DND-41 (cell line): ENCODE data around the gene DRD1.

Source experiments
- ATAC-seq: fragments of 200-7000 bp; cut with Tn5 transposase; 3 replicates; pipeline ENCODE4 v1.9.1; 2021; ENCODE audit warnings: low read depth; ENCODE audit not compliant: insufficient read depth
- DNase-seq: peaks from one replicate; pipeline ENCODE4 v3.0.0-alpha.2; 2020
- H2AFZ ChIP-seq: 2 replicates; pipeline ENCODE4 v1.6.0; 2012; ENCODE audit warnings: low read depth, low read length
- H3K27ac ChIP-seq: 2 replicates; pipeline ENCODE4 v1.5.1; 2012; ENCODE audit warnings: low read length, inconsistent platforms
- H3K27me3 ChIP-seq: fragments of 200-600 bp; sonication (generic); 2 replicates; pipeline ENCODE4 v1.6.0; 2012; ENCODE audit warnings: low read length, mild to moderate bottlenecking, inconsistent platforms; ENCODE audit not compliant: insufficient read depth, poor library complexity
- H3K36me3 ChIP-seq: 2 replicates; pipeline ENCODE4 v1.5.1; 2012; ENCODE audit warnings: low read length, inconsistent platforms; ENCODE audit not compliant: insufficient read depth
- H3K4me1 ChIP-seq: 2 replicates; pipeline ENCODE4 v1.5.1; 2012; ENCODE audit warnings: mild to moderate bottlenecking, low read length; ENCODE audit not compliant: insufficient read depth
- H3K4me2 ChIP-seq: 2 replicates; pipeline ENCODE4 v1.6.0; 2012; ENCODE audit warnings: mild to moderate bottlenecking, moderate library complexity, low read length, inconsistent platforms; ENCODE audit not compliant: insufficient read depth
- H3K4me3 ChIP-seq, 2 experiments: fragments of 200-600 bp in 1 of 2; shearing (Covaris generic) in 1 of 2; 2 replicates each; pipeline ENCODE4 v1.5.1; 2012 to 2016; ENCODE audit warnings: inconsistent platforms in 2 of 2, low read length in 2 of 2, mild to moderate bottlenecking in 2 of 2, low read depth in 1 of 2, moderate library complexity in 1 of 2
- H3K79me2 ChIP-seq: 2 replicates; pipeline ENCODE4 v1.6.0; 2012; ENCODE audit warnings: low read length, inconsistent platforms; ENCODE audit not compliant: insufficient read depth
- H3K9ac ChIP-seq: 2 replicates; pipeline ENCODE4 v1.6.0; 2012; ENCODE audit warnings: low read depth, mild to moderate bottlenecking, inconsistent platforms, low read length, moderate library complexity
- H3K9me3 ChIP-seq: 2 replicates; pipeline ENCODE4 v1.5.1; 2012; ENCODE audit warnings: low read length, moderate library complexity, mild to moderate bottlenecking, inconsistent platforms; ENCODE audit not compliant: insufficient read depth, severe bottlenecking
- H4K20me1 ChIP-seq: 2 replicates; pipeline ENCODE4 v1.6.0; 2012; ENCODE audit warnings: low read length; ENCODE audit not compliant: insufficient read depth
- CTCF ChIP-seq: IDR thresholded peaks from 2 replicates; pipeline ENCODE4 v1.5.1; 2012; ENCODE audit warnings: borderline replicate concordance, low read length, moderate library complexity, mild to moderate bottlenecking; ENCODE audit not compliant: poor library complexity, severe bottlenecking; ENCODE audit errors: extremely low read depth
- EZH2 ChIP-seq: IDR thresholded peaks from 3 replicates; pipeline ENCODE4 v1.6.1; 2012; ENCODE audit warnings: borderline replicate concordance, low read depth, mild to moderate bottlenecking, moderate library complexity, low read length, inconsistent platforms; ENCODE audit not compliant: severe bottlenecking

Gene DRD1

GRCh38 chr5:175438234-175438857, 5.6 kb downstream of the DRD1 start:
- ATAC-seq (no peak), DNase-seq (no peak)
- Histone ChIP-seq H3K4me1 (no peaks in the 10 kb centered on the region), H4K20me1 (no peaks in the 10 kb centered on the region), H3K9ac (no peak overlapping the region), H3K27me3 (peaks cover 11% of the 10 kb centered on the region), H2AFZ (no peak overlapping the region), H3K27ac (no peak overlapping the region), H3K4me2 (no peak overlapping the region), H3K36me3 (no peaks in the 10 kb centered on the region), H3K79me2 (no peaks in the 10 kb centered on the region), H3K9me3 (no peaks in the 10 kb centered on the region), H3K4me3 (no peak overlapping the region)
- no peak for TF ChIP-seq CTCF
- no peak for TF ChIP-seq EZH2

GRCh38 chr5:175436359-175436758, 7.6 kb downstream of the DRD1 start:
- no peak overlapping the region for H3K4me2 ChIP-seq
- no peaks in the 10 kb centered on the region for H3K4me1 ChIP-seq
- TF ChIP-seq CTCF (no peak), EZH2 (no peak)
- no peaks in the 10 kb centered on the region for H3K9me3 ChIP-seq
- H3K9ac ChIP-seq = no peak overlapping the region
- DNase-seq = no peak
- ATAC-seq = no peak
- H3K27ac ChIP-seq = no peak overlapping the region
- no peak overlapping the region for H2AFZ ChIP-seq
- no peaks in the 10 kb centered on the region for H3K79me2 ChIP-seq
- H3K27me3 ChIP-seq = peaks cover 13% of the 10 kb centered on the region
- no peaks in the 10 kb centered on the region for H3K36me3 ChIP-seq
- no peaks in the 10 kb centered on the region for H4K20me1 ChIP-seq
- H3K4me3 ChIP-seq = no peak overlapping the region

- Histone ChIP-seq H2AFZ (no peak overlapping the region), H4K20me1 (no peaks in the 10 kb centered on the region), H3K27me3 (peaks cover 7% of the 10 kb centered on the region), H3K27ac (no peak overlapping the region), H3K9me3 (no peaks in the 10 kb centered on the region), H3K9ac (no peak overlapping the region), H3K4me3 (no peak overlapping the region), H3K79me2 (no peaks in the 10 kb centered on the region), H3K4me1 (no peaks in the 10 kb centered on the region), H3K36me3 (no peaks in the 10 kb centered on the region), H3K4me2 (no peak overlapping the region)
- TF ChIP-seq EZH2 (no peak), CTCF (no peak)
- DNase-seq (no peak), ATAC-seq (no peak)
Observed at GRCh38 chr5:175434800-175435199, 9.2 kb downstream of the DRD1 start.
